Activated T-cell treated with anti-CD3 and anti-CD28 coated beads, Interleukin-2, amount 50 U/mL, for 48 hours (primary cell): ENCODE data around the gene MIB2.
A peak's percentile ranks its signal among the peaks of the same experiment; 100 is the strongest.
"Not testable (repeated sequence)": the region's sequence is repeated elsewhere in the genome, so short reads cannot be mapped to it uniquely, and the experiment has no call there.

Source experiments
- DNase-seq, 2 experiments: peaks; one replicate each; pipeline ENCODE4 v3.0.0-alpha.2; 2020

The MIB2 gene

GRCh38 chr1:1658583-1659549, 43.6 kb downstream of the MIB2 start, which contains the start of gene CDK11B:
Gene CDK11B, minus strand, starts transcription at chr1:1659004. Its CDS starts 1,519 bp downstream, at chr1:1657485.
- DNase-seq = peak; percentile 96

- DNase-seq = not testable (repeated sequence)
These were observed 47.1 kb downstream of the MIB2 start for GRCh38 chr1:1662392-1662791.

GRCh38 chr1:1662830-1663560, 47.7 kb downstream of the MIB2 start:
- DNase-seq = not testable (repeated sequence)

GRCh38 chr1:1664318-1664717, 49.0 kb downstream of the MIB2 start:
- DNase-seq = not testable (repeated sequence)

GRCh38 chr1:1664941-1665814, 49.9 kb downstream of the MIB2 start:
- no peak for DNase-seq

GRCh38 chr1:1665815-1666251, 50.5 kb downstream of the MIB2 start:
- DNase-seq = peak; percentile 55 to 65

- no peak for DNase-seq
These were observed 51.2 kb downstream of the MIB2 start for GRCh38 chr1:1666526-1666925.

GRCh38 chr1:1669468-1670440, 54.5 kb downstream of the MIB2 start:
- no peak for DNase-seq

- DNase-seq = no peak
These were observed 55.6 kb downstream of the MIB2 start for GRCh38 chr1:1670866-1671265.

- no peak for DNase-seq
These were observed 56.2 kb downstream of the MIB2 start for GRCh38 chr1:1671365-1672119.

- no peak for DNase-seq
These were observed 57.1 kb downstream of the MIB2 start for GRCh38 chr1:1672181-1672965.

GRCh38 chr1:1674806-1675205, 59.5 kb downstream of the MIB2 start:
- peak in 1 of 2 experiments; percentile 27 for DNase-seq

GRCh38 chr1:1675218-1675617, 59.9 kb downstream of the MIB2 start:
- DNase-seq = not testable (repeated sequence)

- DNase-seq = not testable (repeated sequence)
These were observed 60.8 kb downstream of the MIB2 start for GRCh38 chr1:1676087-1676486.

- DNase-seq = peak; percentile 65
These were observed 62.6 kb downstream of the MIB2 start for GRCh38 chr1:1677718-1678580.

- DNase-seq = peak in 1 of 2 experiments; percentile 37
These were observed 63.5 kb downstream of the MIB2 start for GRCh38 chr1:1678581-1679380.
